HG02973 (cell line): ENCODE data around the gene MRGPRG.
"Not testable (repeated sequence)": the region's sequence is repeated elsewhere in the genome, so short reads cannot be mapped to it uniquely, and the experiment has no call there.

Source experiments
- ATAC-seq: cut with Tn5 transposase; IDR thresholded peaks from one replicate; pipeline ENCODE4 v1.9.1; 2021; ENCODE audit warnings: moderate library complexity; ENCODE audit not compliant: unreplicated experiment

Gene MRGPRG

GRCh38 chr11:3218483-3219280 lies at the start of gene MRGPRG:
Gene MRGPRG (minus strand): TSS chr11:3218813. CDS start chr11:3218813, 0 bp downstream.
- ATAC-seq: no peak

GRCh38 chr11:3262548-3262947 lies 43.9 kb upstream of the MRGPRG start:
- ATAC-seq: not testable (repeated sequence)

- ATAC-seq: not testable (repeated sequence)
Observed at GRCh38 chr11:3261831-3262230, 43.2 kb upstream of the MRGPRG start.

GRCh38 chr11:3257509-3257908 lies 38.9 kb upstream of the MRGPRG start:
- ATAC-seq: not testable (repeated sequence)

- not testable (repeated sequence) for ATAC-seq
Observed at GRCh38 chr11:3255241-3255640, 36.6 kb upstream of the MRGPRG start.

GRCh38 chr11:3254773-3255172 lies 36.2 kb upstream of the MRGPRG start:
- ATAC-seq: not testable (repeated sequence)

- ATAC-seq: no peak
Observed at GRCh38 chr11:3245071-3245470, 26.5 kb upstream of the MRGPRG start.

- no peak for ATAC-seq
Observed at GRCh38 chr11:3243880-3244279, 25.3 kb upstream of the MRGPRG start.

- no peak for ATAC-seq
Observed at GRCh38 chr11:3237119-3237518, 18.5 kb upstream of the MRGPRG start.

GRCh38 chr11:3234846-3235245 lies 16.2 kb upstream of the MRGPRG start:
- ATAC-seq: no peak

GRCh38 chr11:3232956-3233355 lies 14.3 kb upstream of the MRGPRG start:
- ATAC-seq: no peak

GRCh38 chr11:3231851-3232744 lies 13.5 kb upstream of the MRGPRG start, which contains the start of gene MRGPRE:
Gene MRGPRE (minus strand): TSS chr11:3232417. CDS start chr11:3228799, 3,618 bp downstream.
- no peak for ATAC-seq

GRCh38 chr11:3231550-3231850 lies 12.9 kb upstream of the MRGPRG start:
- ATAC-seq: no peak

GRCh38 chr11:3230636-3231549 lies 12.3 kb upstream of the MRGPRG start:
- ATAC-seq: no peak

GRCh38 chr11:3229673-3230630 lies 11.3 kb upstream of the MRGPRG start:
- no peak for ATAC-seq

- no peak for ATAC-seq
Observed at GRCh38 chr11:3228445-3228829, 9.8 kb upstream of the MRGPRG start.

- ATAC-seq: no peak
Observed at GRCh38 chr11:3227568-3228444, 9.2 kb upstream of the MRGPRG start.

GRCh38 chr11:3226846-3227567 lies 8.4 kb upstream of the MRGPRG start:
- ATAC-seq: no peak
